H1 (cell line): ENCODE results near the gene DSE. TPM values are rescaled to one million over a fixed set of nuclear protein-coding genes. Genes with fewer than 3 reads are reported as not detected.

Source experiments
- CTCF ChIA-PET: fragments of 300-600 bp; sonication (Branson Sonifier 250); formaldehyde crosslinking; loops from one replicate; lab custom pipeline; 2021; ENCODE audit not compliant: partially characterized antibody; lab: Charles Lee
- POLR2A ChIA-PET: fragments of 300-600 bp; sonication (Branson Sonifier 250); formaldehyde crosslinking; loops from one replicate; lab custom pipeline; 2021; ENCODE audit warnings: inconsistent platforms; ENCODE audit not compliant: partially characterized antibody; lab: Charles Lee
- DNase-seq, 2 experiments: peaks; one replicate each; pipeline versions ENCODE4 v3.0.0 to v3.0.0-alpha.2; 2010 to 2022; ENCODE audit warnings: low spot score in 2 of 2, low read depth in 1 of 2, mixed read lengths in 1 of 2
- FAIRE-seq: peaks from 2 replicates; lab custom pipeline; 2011; peaks lifted over from hg19 to GRCh38; lab: Jason Lieb, UNC
- H2AFZ ChIP-seq: 2 replicates; pipeline ENCODE4 v1.8.1; 2012; ENCODE audit warnings: low read length, inconsistent platforms
- H2AK5ac ChIP-seq: 2 replicates; pipeline ENCODE4 v1.6.1; 2013; ENCODE audit warnings: low read depth, low read length
- H2BK120ac ChIP-seq: replicated peaks from 2 replicates; pipeline ENCODE3; 2013; ENCODE audit warnings: low read depth, low read length, inconsistent platforms
- H2BK12ac ChIP-seq: 2 replicates; pipeline ENCODE4 v1.6.1; 2013; ENCODE audit warnings: low read depth, low read length
- H2BK15ac ChIP-seq: 2 replicates; pipeline ENCODE4 v1.6.1; 2013; ENCODE audit warnings: low read length
- H2BK20ac ChIP-seq: 2 replicates; pipeline ENCODE4 v1.6.1; 2013; ENCODE audit warnings: low read length
- H2BK5ac ChIP-seq: 2 replicates; pipeline ENCODE4 v1.6.1; 2013; ENCODE audit warnings: low read depth, low read length
- H3K14ac ChIP-seq: 2 replicates; pipeline ENCODE4 v1.6.1; 2013; ENCODE audit warnings: inconsistent platforms; ENCODE audit not compliant: insufficient read length
- H3K18ac ChIP-seq: 2 replicates; pipeline ENCODE4 v1.6.1; 2013; ENCODE audit warnings: low read length; ENCODE audit errors: extremely low read depth
- H3K23ac ChIP-seq: 2 replicates; pipeline ENCODE4 v1.6.1; 2013; ENCODE audit warnings: inconsistent platforms; ENCODE audit not compliant: insufficient read length
- H3K23me2 ChIP-seq: 2 replicates; pipeline ENCODE4 v1.6.1; 2013; ENCODE audit warnings: low read depth, low read length
- H3K27ac ChIP-seq: 2 replicates; pipeline ENCODE4 v1.6.1; 2011; ENCODE audit warnings: low read depth, low read length, inconsistent platforms
- H3K27me3 ChIP-seq, 4 experiments: replicated peaks in 1 of 4; 1 replicate in 1 of 4; 2 replicates in 3 of 4; pipeline versions ENCODE4 v1.6.1 to v1.8.1; 2011 to 2013; ENCODE audit warnings: low read length in 3 of 4, mild to moderate bottlenecking in 3 of 4, inconsistent platforms in 2 of 4, mixed read lengths in 2 of 4, moderate library complexity in 1 of 4; ENCODE audit not compliant: control insufficient read depth in 3 of 4, insufficient read depth in 3 of 4; ENCODE audit errors: extremely low read depth in 1 of 4
- H3K36me3 ChIP-seq, 4 experiments: 2 replicates each; pipeline versions ENCODE4 v1.6.1 to v1.8.1; 2011 to 2013; ENCODE audit warnings: mild to moderate bottlenecking in 4 of 4, low read length in 3 of 4, moderate library complexity in 2 of 4, control low read depth in 1 of 4, inconsistent platforms in 1 of 4; ENCODE audit not compliant: insufficient read depth in 4 of 4, control insufficient read depth in 2 of 4
- H3K4ac ChIP-seq: replicated peaks from 2 replicates; pipeline ENCODE3; 2013; ENCODE audit warnings: low read length, low read depth, mixed read lengths, inconsistent platforms; ENCODE audit not compliant: insufficient read length
- H3K4me1 ChIP-seq, 4 experiments: replicated peaks in 1 of 4; 1 replicate in 1 of 4; 2 replicates in 3 of 4; pipeline versions ENCODE4 v1.6.1 to v1.8.1; 2011 to 2013; ENCODE audit warnings: low read length in 3 of 4, inconsistent platforms in 2 of 4, mixed read lengths in 1 of 4; ENCODE audit not compliant: insufficient read depth in 4 of 4, control insufficient read depth in 3 of 4
- H3K4me2 ChIP-seq, 2 experiments: 2 replicates each; pipeline versions ENCODE4 v1.6.1 to v1.8.1; 2011 to 2013; ENCODE audit warnings: low read depth in 2 of 2, low read length in 2 of 2, control low read depth in 1 of 2, inconsistent platforms in 1 of 2, mild to moderate bottlenecking in 1 of 2; ENCODE audit not compliant: insufficient read depth in 1 of 2
- H3K4me3 ChIP-seq, 4 experiments: fragments of 200-600, 300-600 bp in 1 of 4; sonication (generic), shearing (Covaris generic), sonication (Bioruptor Twin) in 1 of 4; 2 replicates each; pipeline versions ENCODE4 v1.5.1 to v1.8.1; 2011 to 2016; ENCODE audit warnings: low read length in 4 of 4, low read depth in 3 of 4, control low read depth in 2 of 4, inconsistent platforms in 2 of 4, mild to moderate bottlenecking in 2 of 4, mixed read lengths in 1 of 4, moderate library complexity in 1 of 4; ENCODE audit not compliant: insufficient read depth in 2 of 4; ENCODE audit errors: extremely low read depth in 1 of 4
- H3K56ac ChIP-seq: replicated peaks from 2 replicates; pipeline ENCODE3; 2013; ENCODE audit warnings: low read depth, mild to moderate bottlenecking, mixed read lengths, low read length, inconsistent platforms; ENCODE audit not compliant: insufficient read length
- H3K79me1 ChIP-seq: 2 replicates; pipeline ENCODE4 v1.6.1; 2013; ENCODE audit warnings: low read depth, low read length, control low read depth
- H3K79me2 ChIP-seq, 2 experiments: 2 replicates each; pipeline versions ENCODE4 v1.6.1 to v1.8.1; 2012 to 2013; ENCODE audit warnings: low read length in 2 of 2, mild to moderate bottlenecking in 2 of 2, inconsistent platforms in 1 of 2; ENCODE audit not compliant: insufficient read depth in 2 of 2, control insufficient read depth in 1 of 2
- H3K9ac ChIP-seq, 4 experiments: replicated peaks in 1 of 4; 1 replicate in 1 of 4; 2 replicates in 3 of 4; pipeline versions ENCODE4 v1.6.1 to v1.8.1; 2011 to 2013; ENCODE audit warnings: low read depth in 3 of 4, low read length in 3 of 4, control low read depth in 2 of 4, mild to moderate bottlenecking in 2 of 4, moderate library complexity in 2 of 4, inconsistent platforms in 1 of 4; ENCODE audit errors: extremely low read depth in 1 of 4
- H3K9me3 ChIP-seq, 2 experiments: 2 replicates each; pipeline versions ENCODE4 v1.6.1 to v1.8.1; 2012 to 2013; ENCODE audit warnings: mild to moderate bottlenecking in 2 of 2, moderate library complexity in 2 of 2, control low read depth in 1 of 2, inconsistent platforms in 1 of 2, low read depth in 1 of 2, low read length in 1 of 2, mixed read lengths in 1 of 2; ENCODE audit not compliant: insufficient read depth in 2 of 2
- H4K20me1 ChIP-seq, 2 experiments: replicated peaks in 1 of 2; 2 replicates each; pipeline versions ENCODE3 to v1.8.1; 2011 to 2013; ENCODE audit warnings: inconsistent platforms in 2 of 2, low read length in 2 of 2, mild to moderate bottlenecking in 1 of 2; ENCODE audit not compliant: insufficient read depth in 2 of 2, control insufficient read depth in 1 of 2
- H4K5ac ChIP-seq: 2 replicates; pipeline ENCODE4 v1.6.1; 2013; ENCODE audit warnings: low read length, low read depth, mixed read lengths, inconsistent platforms; ENCODE audit not compliant: insufficient read length
- H4K8ac ChIP-seq: 2 replicates; pipeline ENCODE4 v1.8.0; 2013; ENCODE audit warnings: mild to moderate bottlenecking, moderate library complexity, low read length, inconsistent platforms; ENCODE audit not compliant: insufficient read depth; ENCODE audit errors: extremely low read depth
- H4K91ac ChIP-seq: replicated peaks from 2 replicates; pipeline ENCODE3; 2013; ENCODE audit warnings: low read length, mixed read lengths, inconsistent platforms; ENCODE audit not compliant: insufficient read length
- FOSL1 ChIP-seq: IDR thresholded peaks from 2 replicates; pipeline ENCODE4 v1.6.1; 2011; ENCODE audit warnings: mild to moderate bottlenecking, low read depth, low read length, moderate library complexity; ENCODE audit not compliant: insufficient read depth
- GABPA ChIP-seq: IDR thresholded peaks from 2 replicates; pipeline ENCODE4 v1.6.1; 2011; ENCODE audit warnings: mild to moderate bottlenecking, low read length, moderate library complexity, borderline replicate concordance; ENCODE audit not compliant: insufficient read depth
- SIN3A ChIP-seq, 2 experiments: IDR thresholded peaks in 1 of 2; conservative IDR thresholded peaks in 1 of 2; 2 replicates each; pipeline ENCODE4 v1.6.1; 2011 to 2012; ENCODE audit warnings: low read length in 2 of 2, improper control_type of control experiment in 1 of 2, low read depth in 1 of 2, mild to moderate bottlenecking in 1 of 2
- SIRT6 ChIP-seq: IDR thresholded peaks from one replicate; pipeline ENCODE4 v1.7.1; 2012; ENCODE audit warnings: low read length, inconsistent platforms
- SP1 ChIP-seq: IDR thresholded peaks from 2 replicates; pipeline ENCODE4 v1.6.1; 2011; ENCODE audit warnings: low read depth, low read length
- TCF12 ChIP-seq: IDR thresholded peaks from 2 replicates; pipeline ENCODE4 v1.6.1; 2011; ENCODE audit warnings: low read depth, mild to moderate bottlenecking, low read length
- WGBS, 2 experiments: shearing (Covaris generic) in 1 of 2; methylation state at CpG; one replicate each; pipeline versions ENCODE4 v1.1.6 to v1.1.7; 2013 to 2015; ENCODE audit warnings: low lambda C conversion rate in 2 of 2, mixed read lengths in 2 of 2, inconsistent platforms in 1 of 2, low coverage in 1 of 2, missing lambda C conversion rate in 1 of 2; ENCODE audit not compliant: insufficient replicate concordance in 2 of 2, insufficient coverage in 1 of 2, insufficient read length in 1 of 2; ENCODE audit errors: extremely low coverage in 1 of 2, missing lambda C conversion rate in 1 of 2; 5-methylcytosine and 5-hydroxymethylcytosine counted together
- polyA plus RNA-seq, 7 experiments: library from polyadenylated mRNA; depleted of rRNA in 3 of 7; stranded (reverse) in 5 of 7; unstranded in 2 of 7; fragments of >200 nt in 5 of 7; fragments of 200-250 nt in 2 of 7; gene quantifications; 1 replicate in 5 of 7; 2 replicates in 1 of 7; 4 replicates in 1 of 7; pipeline versions ENCODE4 v1.2.1 to v1.2.3, GENCODE V29; 2011 to 2013; ENCODE audit warnings: missing spikeins in 2 of 7, mixed read lengths in 2 of 7
- total RNA-seq: library from RNA; stranded (reverse); fragmentation: NEBNext Ultra II Directional; extraction: Animal tissue kit (Norgen Biotek cat#: 25700); gene quantifications from 2 replicates; pipeline ENCODE4 v1.2.1, GENCODE V29; 2021
- TF ChIP-seq, protein P1 (sequence below): IDR thresholded peaks from 2 replicates; pipeline ENCODE4 v1.6.1; 2011; ENCODE audit warnings: low read depth, mild to moderate bottlenecking, low read length; ENCODE audit not compliant: insufficient read depth

The DSE gene
- total and polyA plus RNA-seq, 2 of the 8 experiments (the other 6 are each of a cell fraction or from before 2014, with no cell fraction given): 32.5 to 94.4 TPM

DNA sequence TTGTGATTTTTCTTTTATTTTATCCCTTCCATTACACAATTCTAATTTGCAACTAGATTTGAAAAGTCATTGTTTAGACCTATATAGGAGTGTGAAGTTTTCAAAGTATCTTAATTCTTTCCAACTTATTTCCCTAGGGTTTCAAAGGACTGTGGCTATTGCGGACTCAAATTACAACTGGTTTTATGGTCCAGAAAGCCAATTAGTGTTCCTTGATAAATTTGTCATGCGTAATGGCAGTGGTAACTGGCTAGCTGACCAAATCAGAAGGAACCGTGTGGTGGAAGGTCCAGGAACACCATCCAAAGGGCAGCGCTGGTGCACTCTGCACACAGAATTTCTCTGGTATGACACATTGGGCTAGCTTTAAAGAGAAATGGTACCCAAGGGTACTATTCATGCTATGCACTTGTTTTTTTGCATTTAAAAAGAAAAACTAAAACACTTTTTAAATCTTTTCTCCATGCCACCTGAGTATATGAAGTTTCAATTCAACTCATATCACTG lies 62.5 kb downstream of the DSE start:
- Histone ChIP-seq H2BK5ac (no peak overlapping the region), H3K18ac (no peak overlapping the region), H3K4me2 (no peak overlapping the region; a peak in 1 of 4 replicates), H3K23me2 (no peaks in the 10 kb centered on the region), H2AFZ (no peak overlapping the region), H3K56ac (no peak overlapping the region), H2BK20ac (no peak overlapping the region), H4K91ac (no peak overlapping the region), H3K4ac (no peak overlapping the region), H3K9me3 (no peaks in the 10 kb centered on the region), H2BK15ac (no peak overlapping the region), H3K79me2 (no peaks in the 10 kb centered on the region), H3K79me1 (no peaks in the 10 kb centered on the region), H3K23ac (no peak overlapping the region), H3K27me3 (no peaks in the 10 kb centered on the region), H3K27ac (no peak overlapping the region), H2BK12ac (no peak overlapping the region), H3K36me3 (peaks cover 0 to 9% (median 6%) of the 10 kb centered on the region in 4 experiments; a peak in 3 of 8 replicates), H3K4me3 (no peak overlapping the region), H4K20me1 (no peaks in the 10 kb centered on the region)
- CTCF ChIA-PET: interaction anchor here (1.1 to 4.4 kb wide), 7 partner anchors 10 to 146 kb away, joined by 3 to 39 read pairs (median 6); partner anchors contain the start of gene CALHM5
- POLR2A ChIA-PET: interaction anchor here (1.0 to 1.7 kb wide), 2 partner anchors 12 to 62 kb away, joined by 3 to 7 read pairs; no protein-coding TSS in a partner anchor
- no peak for DNase-seq
- FAIRE-seq: no peak
- TF ChIP-seq FOSL1 (no peak), GABPA (no peak), SP1 (no peak), TCF12 (no peak), SIRT6 (no peak), SIN3A (conservative IDR thresholded peaks at IDR 0.05 in 1 of 2, IDR thresholded peaks at IDR 0.05 in 1 of 2; ENCODE audit: low read depth in 1 of 2, low read length in 2 of 2) (no peak)
- TF ChIP-seq, protein P1, sequence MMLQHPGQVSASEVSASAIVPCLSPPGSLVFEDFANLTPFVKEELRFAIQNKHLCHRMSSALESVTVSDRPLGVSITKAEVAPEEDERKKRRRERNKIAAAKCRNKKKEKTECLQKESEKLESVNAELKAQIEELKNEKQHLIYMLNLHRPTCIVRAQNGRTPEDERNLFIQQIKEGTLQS: no peak
- TF ChIP-seq, all 59 proteins: peak for 0
- no peak overlapping the region for H3K14ac ChIP-seq
- WGBS, 2 experiments: 91% methylated on average over 4 of the region's 4 CpGs; no CpG with 5 or more reads in 1 of the 2 experiments
- H3K4me1 ChIP-seq: peaks cover 0 to 12% (median 4%) of the 10 kb centered on the region in 4 experiments; a peak in 3 of 7 replicates
- no peak overlapping the region for H4K8ac ChIP-seq
- no peak overlapping the region for H2BK120ac ChIP-seq
- no peak overlapping the region for H2AK5ac ChIP-seq
- H3K9ac ChIP-seq: no peak overlapping the region
- H4K5ac ChIP-seq: no peak overlapping the region
